ENCODE measurements around the gene LMNTD2. TPM values are rescaled to one million over a fixed set of nuclear protein-coding genes. Genes with fewer than 3 reads are reported as not detected.
"Not testable (repeated sequence)": the region's sequence is repeated elsewhere in the genome, so short reads cannot be mapped to it uniquely, and the experiment has no call there.

The LMNTD2 gene
- total RNA-seq, 1 donor from 2014 or later: 0.87 TPM

GRCh38 chr11:587546-587945 is 27.0 kb upstream of the LMNTD2 start:
- DNase-seq (ENCODE audit: low spot score): no peak

GRCh38 chr11:586376-587316 is 26.1 kb upstream of the LMNTD2 start:
- no peak for DNase-seq (ENCODE audit: low spot score)

- no peak for DNase-seq (ENCODE audit: low spot score)
Measured at GRCh38 chr11:584287-584686, 23.7 kb upstream of the LMNTD2 start.

GRCh38 chr11:581752-582151 is 21.2 kb upstream of the LMNTD2 start:
- no peak for DNase-seq (ENCODE audit: low spot score)

GRCh38 chr11:581342-581741 is 20.8 kb upstream of the LMNTD2 start:
- no peak for DNase-seq (ENCODE audit: low spot score)

- DNase-seq (ENCODE audit: low spot score): no peak
Measured at GRCh38 chr11:579830-580601, 19.5 kb upstream of the LMNTD2 start.

GRCh38 chr11:578276-579035 is 17.9 kb upstream of the LMNTD2 start:
- DNase-seq (ENCODE audit: low spot score): no peak

GRCh38 chr11:577611-577894 is 17.0 kb upstream of the LMNTD2 start:
- no peak for DNase-seq (ENCODE audit: low spot score)

GRCh38 chr11:576811-577610 is 16.5 kb upstream of the LMNTD2 start:
- no peak for DNase-seq (ENCODE audit: low spot score)

- peak; percentile 98 for DNase-seq (ENCODE audit: low spot score)
Measured at GRCh38 chr11:575996-576768, 15.6 kb upstream of the LMNTD2 start, which contains the start of gene PHRF1. TSS of gene PHRF1 (plus strand) at chr11:576470. CDS start at chr11:581513, 5,043 bp downstream.

GRCh38 chr11:575313-575995 is 14.9 kb upstream of the LMNTD2 start:
- no peak for DNase-seq (ENCODE audit: low spot score)

GRCh38 chr11:574632-575312 is 14.2 kb upstream of the LMNTD2 start:
- no peak for DNase-seq (ENCODE audit: low spot score)

GRCh38 chr11:574031-574570 is 13.6 kb upstream of the LMNTD2 start:
- DNase-seq (ENCODE audit: low spot score): not testable (repeated sequence)

GRCh38 chr11:573146-573759 is 12.7 kb upstream of the LMNTD2 start:
- no peak for DNase-seq (ENCODE audit: low spot score)

- DNase-seq (ENCODE audit: low spot score): no peak
Measured at GRCh38 chr11:571802-572185, 11.3 kb upstream of the LMNTD2 start.

GRCh38 chr11:569158-569885 is 8.8 kb upstream of the LMNTD2 start:
- no peak for DNase-seq (ENCODE audit: low spot score)
